NOMO-1 treated with dmso at 0.1 percent for 144 hours (cell line): ENCODE measurements around the gene SNX32.

Source experiments
- DNase-seq: peaks from one replicate; lab custom pipeline; 2025; ENCODE audit not compliant: unreplicated experiment; lab: John Stamatoyannopoulos, UW

SNX32 gene

GRCh38 chr11:65897020-65897471, 63.3 kb downstream of the SNX32 start:
- no peak for DNase-seq

GRCh38 chr11:65898656-65899355, 65.0 kb downstream of the SNX32 start:
- no peak for DNase-seq

GRCh38 chr11:65899356-65900124, 65.8 kb downstream of the SNX32 start:
- DNase-seq = peak; percentile 5

GRCh38 chr11:65900125-65900898, 66.5 kb downstream of the SNX32 start, which contains the start of gene FOSL1:
Gene FOSL1, minus strand, starts transcription at chr11:65900388. Its CDS starts 49 bp downstream, at chr11:65900339.
- peak; percentile 84 for DNase-seq

GRCh38 chr11:65900899-65901180, 67.1 kb downstream of the SNX32 start:
- DNase-seq = no peak

GRCh38 chr11:65903068-65903481, 69.3 kb downstream of the SNX32 start:
- DNase-seq = no peak
